Measurements from ENCODE around the gene TREM2.

The TREM2 gene

GRCh38 chr6:41177287-41177686, 14.4 kb upstream of the TREM2 start:
- no peak for TF ChIP-seq EZH2phosphoT487 (IDR thresholded peaks at IDR 0.05; ENCODE audit: borderline replicate concordance, low read length)
- TF ChIP-seq CTCF (IDR thresholded peaks at IDR 0.05; ENCODE audit: low read depth, low read length, poor library complexity, severe bottlenecking), result no peak
- H3K4me3 ChIP-seq (ENCODE audit: low read length), result no peak overlapping the region
- no peaks in the 10 kb centered on the region for H3K36me3 ChIP-seq (ENCODE audit: control insufficient read depth, low read length)
- no peaks in the 10 kb centered on the region for H3K9me2 ChIP-seq (replicated peaks; ENCODE audit: control insufficient read depth, low read length)
- no peak overlapping the region for H3K27ac ChIP-seq (ENCODE audit: low read depth, low read length)
- H3K79me2 ChIP-seq (ENCODE audit: control insufficient read depth, low read length), result no peaks in the 10 kb centered on the region
- H4K20me1 ChIP-seq (ENCODE audit: control insufficient read depth, insufficient read depth, low read depth, low read length), result no peaks in the 10 kb centered on the region
- H3F3A ChIP-seq (ENCODE audit: control insufficient read depth, insufficient read depth), result no peaks in the 10 kb centered on the region
- no peak overlapping the region for H3K4me2 ChIP-seq (ENCODE audit: low read length)
- no peaks in the 10 kb centered on the region for H3K9me3 ChIP-seq (ENCODE audit: control insufficient read depth, insufficient read depth, low read length)
- 0 out of 2 replicates have a peak, but pooled peaks cover 3% of the 10 kb centered on the region for H3K27me3 ChIP-seq (ENCODE audit: control insufficient read depth, low read length)
- H3K4me1 ChIP-seq (ENCODE audit: control insufficient read depth, low read length), result peaks cover 3% of the 10 kb centered on the region

- Histone ChIP-seq H4K20me1 (ENCODE audit: control insufficient read depth, insufficient read depth, low read depth, low read length) (no peaks in the 10 kb centered on the region), H3K4me1 (ENCODE audit: control insufficient read depth, low read length) (no peaks in the 10 kb centered on the region), H3K27me3 (ENCODE audit: control insufficient read depth, low read length) (0 out of 2 replicates have a peak, but pooled peaks cover 3% of the 10 kb centered on the region), H3K36me3 (ENCODE audit: control insufficient read depth, low read length) (no peaks in the 10 kb centered on the region), H3K79me2 (ENCODE audit: control insufficient read depth, low read length) (no peaks in the 10 kb centered on the region), H3K27ac (ENCODE audit: low read depth, low read length) (no peak overlapping the region), H3K9me2 (replicated peaks; ENCODE audit: control insufficient read depth, low read length) (no peaks in the 10 kb centered on the region), H3K4me3 (ENCODE audit: low read length) (no peak overlapping the region), H3K9me3 (ENCODE audit: control insufficient read depth, insufficient read depth, low read length) (no peaks in the 10 kb centered on the region), H3K4me2 (ENCODE audit: low read length) (no peak overlapping the region), H3F3A (ENCODE audit: control insufficient read depth, insufficient read depth) (no peaks in the 10 kb centered on the region)
- TF ChIP-seq EZH2phosphoT487 (IDR thresholded peaks at IDR 0.05; ENCODE audit: borderline replicate concordance, low read length) (no peak), CTCF (IDR thresholded peaks at IDR 0.05; ENCODE audit: low read depth, low read length, poor library complexity, severe bottlenecking) (no peak)
Observed at GRCh38 chr6:41176189-41176588, 13.3 kb upstream of the TREM2 start.

GRCh38 chr6:41175084-41175483, 12.2 kb upstream of the TREM2 start:
- Histone ChIP-seq H3K27me3 (ENCODE audit: control insufficient read depth, low read length) (0 out of 2 replicates have a peak, but pooled peaks cover 3% of the 10 kb centered on the region), H3K36me3 (ENCODE audit: control insufficient read depth, low read length) (no peaks in the 10 kb centered on the region), H3F3A (ENCODE audit: control insufficient read depth, insufficient read depth) (no peaks in the 10 kb centered on the region), H3K4me3 (ENCODE audit: low read length) (no peak overlapping the region), H3K79me2 (ENCODE audit: control insufficient read depth, low read length) (no peaks in the 10 kb centered on the region), H3K9me2 (replicated peaks; ENCODE audit: control insufficient read depth, low read length) (no peaks in the 10 kb centered on the region), H3K27ac (ENCODE audit: low read depth, low read length) (no peak overlapping the region), H3K4me1 (ENCODE audit: control insufficient read depth, low read length) (no peaks in the 10 kb centered on the region), H3K9me3 (ENCODE audit: control insufficient read depth, insufficient read depth, low read length) (no peaks in the 10 kb centered on the region), H3K4me2 (ENCODE audit: low read length) (no peak overlapping the region), H4K20me1 (ENCODE audit: control insufficient read depth, insufficient read depth, low read depth, low read length) (no peaks in the 10 kb centered on the region)
- no peak for TF ChIP-seq CTCF (IDR thresholded peaks at IDR 0.05; ENCODE audit: low read depth, low read length, poor library complexity, severe bottlenecking)
- TF ChIP-seq EZH2phosphoT487 (IDR thresholded peaks at IDR 0.05; ENCODE audit: borderline replicate concordance, low read length), result no peak
